B cell (primary cell): ENCODE results near the gene MZT2A.
"Not testable (repeated sequence)": the region's sequence is repeated elsewhere in the genome, so short reads cannot be mapped to it uniquely, and the experiment has no call there.

Source experiments
- EZH2 ChIP-seq: IDR thresholded peaks from 2 replicates; pipeline ENCODE4 v1.6.1; 2012; ENCODE audit warnings: borderline replicate concordance, low read depth, mild to moderate bottlenecking, moderate library complexity, low read length; ENCODE audit not compliant: insufficient read depth, poor library complexity, severe bottlenecking
- TF ChIP-seq, protein P1 (sequence below): fragments of 200-600 bp; IDR thresholded peaks from one replicate; pipeline ENCODE4 v1.8.0; 2022; ENCODE audit warnings: antibody characterized with exemption, mild to moderate bottlenecking

DNA sequence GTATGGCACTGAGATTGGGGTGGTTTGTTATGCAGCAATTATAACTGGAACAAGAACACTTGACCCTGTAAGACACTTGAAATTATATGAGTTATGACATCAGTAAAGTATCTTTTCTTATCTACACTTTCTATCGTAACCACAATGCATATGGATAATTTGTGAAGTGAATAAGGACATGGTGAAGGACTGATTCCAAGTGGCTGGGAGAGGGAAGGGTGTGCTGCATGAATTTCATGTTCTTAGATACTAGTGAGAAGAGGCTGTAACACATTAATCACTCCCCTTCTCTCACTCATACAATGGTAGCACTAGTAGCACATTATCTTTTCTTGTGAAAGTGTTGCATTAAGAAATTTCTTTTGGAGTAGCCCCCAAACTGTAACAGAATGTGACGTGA is 37.3 kb downstream of the MZT2A start:
- TF ChIP-seq EZH2 = not testable (repeated sequence)
- TF ChIP-seq, protein P1, sequence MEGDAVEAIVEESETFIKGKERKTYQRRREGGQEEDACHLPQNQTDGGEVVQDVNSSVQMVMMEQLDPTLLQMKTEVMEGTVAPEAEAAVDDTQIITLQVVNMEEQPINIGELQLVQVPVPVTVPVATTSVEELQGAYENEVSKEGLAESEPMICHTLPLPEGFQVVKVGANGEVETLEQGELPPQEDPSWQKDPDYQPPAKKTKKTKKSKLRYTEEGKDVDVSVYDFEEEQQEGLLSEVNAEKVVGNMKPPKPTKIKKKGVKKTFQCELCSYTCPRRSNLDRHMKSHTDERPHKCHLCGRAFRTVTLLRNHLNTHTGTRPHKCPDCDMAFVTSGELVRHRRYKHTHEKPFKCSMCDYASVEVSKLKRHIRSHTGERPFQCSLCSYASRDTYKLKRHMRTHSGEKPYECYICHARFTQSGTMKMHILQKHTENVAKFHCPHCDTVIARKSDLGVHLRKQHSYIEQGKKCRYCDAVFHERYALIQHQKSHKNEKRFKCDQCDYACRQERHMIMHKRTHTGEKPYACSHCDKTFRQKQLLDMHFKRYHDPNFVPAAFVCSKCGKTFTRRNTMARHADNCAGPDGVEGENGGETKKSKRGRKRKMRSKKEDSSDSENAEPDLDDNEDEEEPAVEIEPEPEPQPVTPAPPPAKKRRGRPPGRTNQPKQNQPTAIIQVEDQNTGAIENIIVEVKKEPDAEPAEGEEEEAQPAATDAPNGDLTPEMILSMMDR = not testable (repeated sequence)
